Loucy (cell line): ENCODE measurements around the gene CAPN11.

Experiments
- EZH2phosphoT487 ChIP-seq: fragments of 200-600 bp; IDR thresholded peaks from 2 replicates; pipeline ENCODE4 v1.6.1; 2018; ENCODE audit warnings: antibody characterized with exemption, mild to moderate bottlenecking, moderate library complexity, borderline replicate concordance
- TF ChIP-seq, protein P1 (sequence below): fragments of 200-600 bp; sonication (generic); conservative IDR thresholded peaks from 2 replicates; pipeline ENCODE4 v1.5.1; 2014; ENCODE audit warnings: mild to moderate bottlenecking, antibody characterized with exemption, low read length

DNA sequence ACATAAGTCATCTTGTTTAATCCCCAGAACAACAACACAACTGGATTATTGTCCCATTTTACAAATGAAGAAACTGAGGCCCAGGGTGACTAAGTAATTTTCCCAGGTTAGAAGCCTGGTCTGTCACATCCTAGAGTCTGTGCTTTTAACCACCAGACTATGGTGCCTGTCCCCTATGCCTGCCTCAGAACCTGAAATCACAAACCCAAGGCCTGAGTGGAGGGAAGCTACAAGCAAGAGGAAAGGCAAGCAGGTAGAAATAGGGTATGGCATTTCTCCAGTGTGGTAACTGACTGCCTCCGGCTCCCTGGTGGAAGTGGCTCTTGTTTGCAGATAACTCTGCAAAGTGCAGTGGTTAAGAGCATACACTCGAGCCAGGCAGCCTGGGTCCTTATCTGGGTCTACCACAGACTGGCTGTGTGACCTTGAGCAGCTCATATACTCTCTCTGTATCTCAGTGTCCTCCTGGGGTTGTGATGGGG lies 28.7 kb upstream of the CAPN11 start:
- TF ChIP-seq, protein P1, sequence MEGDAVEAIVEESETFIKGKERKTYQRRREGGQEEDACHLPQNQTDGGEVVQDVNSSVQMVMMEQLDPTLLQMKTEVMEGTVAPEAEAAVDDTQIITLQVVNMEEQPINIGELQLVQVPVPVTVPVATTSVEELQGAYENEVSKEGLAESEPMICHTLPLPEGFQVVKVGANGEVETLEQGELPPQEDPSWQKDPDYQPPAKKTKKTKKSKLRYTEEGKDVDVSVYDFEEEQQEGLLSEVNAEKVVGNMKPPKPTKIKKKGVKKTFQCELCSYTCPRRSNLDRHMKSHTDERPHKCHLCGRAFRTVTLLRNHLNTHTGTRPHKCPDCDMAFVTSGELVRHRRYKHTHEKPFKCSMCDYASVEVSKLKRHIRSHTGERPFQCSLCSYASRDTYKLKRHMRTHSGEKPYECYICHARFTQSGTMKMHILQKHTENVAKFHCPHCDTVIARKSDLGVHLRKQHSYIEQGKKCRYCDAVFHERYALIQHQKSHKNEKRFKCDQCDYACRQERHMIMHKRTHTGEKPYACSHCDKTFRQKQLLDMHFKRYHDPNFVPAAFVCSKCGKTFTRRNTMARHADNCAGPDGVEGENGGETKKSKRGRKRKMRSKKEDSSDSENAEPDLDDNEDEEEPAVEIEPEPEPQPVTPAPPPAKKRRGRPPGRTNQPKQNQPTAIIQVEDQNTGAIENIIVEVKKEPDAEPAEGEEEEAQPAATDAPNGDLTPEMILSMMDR: no peak
- TF ChIP-seq EZH2phosphoT487: no peak
